Measurements from ENCODE around the gene ZNF70. TPM values are rescaled to one million over a fixed set of nuclear protein-coding genes. Genes with fewer than 3 reads are reported as not detected.
A peak's percentile ranks its signal among the peaks of the same experiment; 100 is the strongest.

The ZNF70 gene
- total and polyA plus RNA-seq, 2 of the 13 experiments (the other 11 are each of a cell fraction or from before 2014, with no cell fraction given): 0.62 to 3.6 TPM

DNA sequence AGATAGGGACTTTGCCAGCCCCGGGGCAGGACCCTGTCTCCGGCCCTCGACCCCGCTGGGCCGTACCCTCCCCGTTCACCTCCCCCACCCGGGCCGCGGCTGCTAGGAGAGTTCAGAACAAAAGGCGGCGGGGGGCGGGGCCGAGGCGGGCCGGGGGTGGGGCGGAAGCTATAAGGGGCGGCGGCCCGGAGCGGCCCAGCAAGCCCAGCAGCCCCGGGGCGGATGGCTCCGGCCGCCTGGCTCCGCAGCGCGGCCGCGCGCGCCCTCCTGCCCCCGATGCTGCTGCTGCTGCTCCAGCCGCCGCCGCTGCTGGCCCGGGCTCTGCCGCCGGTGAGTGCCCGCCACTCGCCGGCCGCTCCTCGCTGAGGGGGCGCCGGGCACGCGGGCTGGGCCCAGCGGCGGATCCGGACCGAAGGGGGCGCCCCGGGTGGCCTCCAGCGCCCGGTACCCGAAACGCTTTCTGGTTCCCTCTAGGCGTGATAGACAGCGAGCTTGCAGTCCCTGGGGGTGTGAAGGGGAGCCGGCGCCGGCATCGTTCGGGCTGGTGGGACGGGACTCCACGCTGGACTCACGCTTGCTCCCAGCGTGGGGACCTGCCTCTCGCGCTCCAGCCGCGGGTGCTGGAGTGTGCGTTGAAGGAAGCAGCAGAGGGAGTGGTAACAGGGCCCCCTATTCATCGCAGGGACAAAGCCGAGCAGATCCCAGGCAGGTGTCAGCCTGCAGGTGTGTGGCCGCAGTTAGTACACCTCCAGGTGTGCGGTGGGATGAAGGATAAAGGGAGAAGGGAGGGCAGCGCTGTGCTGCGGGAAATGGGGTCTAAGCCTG, 21.9 kb upstream of the ZNF70 start, which contains the start of gene MMP11 (continued):
- TF ChIP-seq, protein P1, sequence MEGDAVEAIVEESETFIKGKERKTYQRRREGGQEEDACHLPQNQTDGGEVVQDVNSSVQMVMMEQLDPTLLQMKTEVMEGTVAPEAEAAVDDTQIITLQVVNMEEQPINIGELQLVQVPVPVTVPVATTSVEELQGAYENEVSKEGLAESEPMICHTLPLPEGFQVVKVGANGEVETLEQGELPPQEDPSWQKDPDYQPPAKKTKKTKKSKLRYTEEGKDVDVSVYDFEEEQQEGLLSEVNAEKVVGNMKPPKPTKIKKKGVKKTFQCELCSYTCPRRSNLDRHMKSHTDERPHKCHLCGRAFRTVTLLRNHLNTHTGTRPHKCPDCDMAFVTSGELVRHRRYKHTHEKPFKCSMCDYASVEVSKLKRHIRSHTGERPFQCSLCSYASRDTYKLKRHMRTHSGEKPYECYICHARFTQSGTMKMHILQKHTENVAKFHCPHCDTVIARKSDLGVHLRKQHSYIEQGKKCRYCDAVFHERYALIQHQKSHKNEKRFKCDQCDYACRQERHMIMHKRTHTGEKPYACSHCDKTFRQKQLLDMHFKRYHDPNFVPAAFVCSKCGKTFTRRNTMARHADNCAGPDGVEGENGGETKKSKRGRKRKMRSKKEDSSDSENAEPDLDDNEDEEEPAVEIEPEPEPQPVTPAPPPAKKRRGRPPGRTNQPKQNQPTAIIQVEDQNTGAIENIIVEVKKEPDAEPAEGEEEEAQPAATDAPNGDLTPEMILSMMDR (CRISPR knock-in tag; IDR thresholded peaks at IDR 0.05): peak; percentile 43; the same call in 1 of the 2 replicates
- TF ChIP-seq ZMAT3 (CRISPR knock-in tag; conservative IDR thresholded peaks at IDR 0.05): no peak
- TF ChIP-seq, protein P2, sequence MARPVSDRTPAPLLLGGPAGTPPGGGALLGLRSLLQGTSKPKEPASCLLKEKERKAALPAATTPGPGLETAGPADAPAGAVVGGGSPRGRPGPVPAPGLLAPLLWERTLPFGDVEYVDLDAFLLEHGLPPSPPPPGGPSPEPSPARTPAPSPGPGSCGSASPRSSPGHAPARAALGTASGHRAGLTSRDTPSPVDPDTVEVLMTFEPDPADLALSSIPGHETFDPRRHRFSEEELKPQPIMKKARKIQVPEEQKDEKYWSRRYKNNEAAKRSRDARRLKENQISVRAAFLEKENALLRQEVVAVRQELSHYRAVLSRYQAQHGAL (CRISPR knock-in tag; IDR thresholded peaks at IDR 0.05; ENCODE audit: not compliant biosample characterization): no peak
- no peak for TF ChIP-seq ZNF678 (CRISPR knock-in tag; IDR thresholded peaks at IDR 0.05)
- TF ChIP-seq SAP130 (CRISPR knock-in tag; IDR thresholded peaks at IDR 0.05; ENCODE audit: low read depth): 0 out of 2 replicates have a peak, but pooled peaks have one; percentile 20
- no peak for TF ChIP-seq HOXA7 (CRISPR knock-in tag; IDR thresholded peaks at IDR 0.05)
- TF ChIP-seq ZEB1 (IDR thresholded peaks at IDR 0.05; ENCODE audit: insufficient replicate concordance, low read depth): peak; percentile 69
- TF ChIP-seq RAD21 (CRISPR knock-in tag; IDR thresholded peaks at IDR 0.05): peak; percentile 36; the same call in 1 of the 2 replicates
- 0 out of 2 replicates have a peak, but pooled peaks have one; percentile 9 for TF ChIP-seq DRAP1 (CRISPR knock-in tag; IDR thresholded peaks at IDR 0.05)
- no peak for TF ChIP-seq FOXO1 (CRISPR knock-in tag; IDR thresholded peaks at IDR 0.05)
- TF ChIP-seq, protein P3, sequence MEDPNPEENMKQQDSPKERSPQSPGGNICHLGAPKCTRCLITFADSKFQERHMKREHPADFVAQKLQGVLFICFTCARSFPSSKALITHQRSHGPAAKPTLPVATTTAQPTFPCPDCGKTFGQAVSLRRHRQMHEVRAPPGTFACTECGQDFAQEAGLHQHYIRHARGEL (CRISPR knock-in tag; IDR thresholded peaks at IDR 0.05): no peak
- no peak for TF ChIP-seq KDM5A (IDR thresholded peaks at IDR 0.05; ENCODE audit: borderline replicate concordance, low read length)
- TF ChIP-seq, protein P4, sequence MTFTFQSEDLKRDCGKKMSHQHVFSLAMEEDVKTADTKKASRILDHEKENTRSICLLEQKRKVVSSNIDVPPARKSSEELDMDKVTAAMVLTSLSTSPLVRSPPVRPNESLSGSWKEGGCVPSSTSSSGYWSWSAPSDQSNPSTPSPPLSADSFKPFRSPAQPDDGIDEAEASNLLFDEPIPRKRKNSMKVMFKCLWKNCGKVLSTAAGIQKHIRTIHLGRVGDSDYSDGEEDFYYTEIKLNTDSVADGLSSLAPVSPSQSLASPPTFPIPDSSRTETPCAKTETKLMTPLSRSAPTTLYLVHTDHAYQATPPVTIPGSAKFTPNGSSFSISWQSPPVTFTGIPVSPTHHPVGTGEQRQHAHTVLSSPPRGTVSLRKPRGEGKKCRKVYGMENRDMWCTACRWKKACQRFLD (CRISPR knock-in tag; IDR thresholded peaks at IDR 0.05; ENCODE audit: borderline replicate concordance): no peak
- 0 out of 2 replicates have a peak, but pooled peaks have one; percentile 8 for TF ChIP-seq ZNF777 (CRISPR knock-in tag; IDR thresholded peaks at IDR 0.05)
- TF ChIP-seq ZNF235 (CRISPR knock-in tag; IDR thresholded peaks at IDR 0.05; ENCODE audit: borderline replicate concordance): 0 out of 2 replicates have a peak, but pooled peaks have one; percentile 21
- TF ChIP-seq SMYD3 (CRISPR knock-in tag; IDR thresholded peaks at IDR 0.05): no peak
- TF ChIP-seq, protein P5, sequence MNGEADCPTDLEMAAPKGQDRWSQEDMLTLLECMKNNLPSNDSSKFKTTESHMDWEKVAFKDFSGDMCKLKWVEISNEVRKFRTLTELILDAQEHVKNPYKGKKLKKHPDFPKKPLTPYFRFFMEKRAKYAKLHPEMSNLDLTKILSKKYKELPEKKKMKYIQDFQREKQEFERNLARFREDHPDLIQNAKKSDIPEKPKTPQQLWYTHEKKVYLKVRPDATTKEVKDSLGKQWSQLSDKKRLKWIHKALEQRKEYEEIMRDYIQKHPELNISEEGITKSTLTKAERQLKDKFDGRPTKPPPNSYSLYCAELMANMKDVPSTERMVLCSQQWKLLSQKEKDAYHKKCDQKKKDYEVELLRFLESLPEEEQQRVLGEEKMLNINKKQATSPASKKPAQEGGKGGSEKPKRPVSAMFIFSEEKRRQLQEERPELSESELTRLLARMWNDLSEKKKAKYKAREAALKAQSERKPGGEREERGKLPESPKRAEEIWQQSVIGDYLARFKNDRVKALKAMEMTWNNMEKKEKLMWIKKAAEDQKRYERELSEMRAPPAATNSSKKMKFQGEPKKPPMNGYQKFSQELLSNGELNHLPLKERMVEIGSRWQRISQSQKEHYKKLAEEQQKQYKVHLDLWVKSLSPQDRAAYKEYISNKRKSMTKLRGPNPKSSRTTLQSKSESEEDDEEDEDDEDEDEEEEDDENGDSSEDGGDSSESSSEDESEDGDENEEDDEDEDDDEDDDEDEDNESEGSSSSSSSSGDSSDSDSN (CRISPR knock-in tag; IDR thresholded peaks at IDR 0.05): peak; percentile 45; the same call in 1 of the 2 replicates
- 0 out of 2 replicates have a peak, but pooled peaks have one; percentile 21 for TF ChIP-seq WIZ (CRISPR knock-in tag; IDR thresholded peaks at IDR 0.05)
- TF ChIP-seq ISL2 (CRISPR knock-in tag; IDR thresholded peaks at IDR 0.05): no peak
- 0 out of 2 replicates have a peak, but pooled peaks have one; percentile 14 for TF ChIP-seq ZNF766 (CRISPR knock-in tag; IDR thresholded peaks at IDR 0.05; ENCODE audit: borderline replicate concordance)
- TF ChIP-seq MAX (IDR thresholded peaks at IDR 0.05): peak; percentile 15; the same call in 1 of the 2 replicates
- no peak for TF ChIP-seq ZNF143 (CRISPR knock-in tag; IDR thresholded peaks at IDR 0.05)
